ENCODE data around the gene TPP1. TPM values are rescaled to one million over a fixed set of nuclear protein-coding genes. Genes with fewer than 3 reads are reported as not detected.

TPP1 gene
- total and polyA plus RNA-seq, 2 of the 13 experiments (the other 11 are each of a cell fraction or from before 2014, with no cell fraction given), result 13.9 to 74.6 TPM

DNA sequence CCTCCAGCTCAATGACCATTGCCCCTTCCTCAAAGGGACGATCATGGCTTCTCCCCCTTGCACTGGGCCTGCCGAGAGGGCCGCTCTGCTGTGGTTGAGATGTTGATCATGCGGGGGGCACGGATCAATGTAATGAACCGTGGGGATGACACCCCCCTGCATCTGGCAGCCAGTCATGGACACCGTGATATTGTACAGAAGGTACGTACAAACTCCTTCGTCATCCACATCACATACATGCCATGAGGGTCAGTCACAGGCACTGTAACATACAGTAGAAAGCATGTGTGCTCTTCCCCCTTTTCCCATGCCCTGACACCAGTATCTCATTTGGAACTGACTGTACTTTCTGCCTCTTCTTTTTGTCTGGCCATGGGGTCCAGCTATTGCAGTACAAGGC lies 11.2 kb downstream of the TPP1 start:
- Histone ChIP-seq H3K4me3 (replicated peaks in 1 of 3; ENCODE audit: insufficient read depth in 1 of 3, low read depth in 2 of 3, low read length in 3 of 3) (no peak overlapping the region), H3K27ac (ENCODE audit: extremely low read length, insufficient read depth, low read length) (no peak overlapping the region), H3K27me3 (ENCODE audit: control insufficient read depth in 1 of 2, insufficient read depth in 2 of 2, low read length in 2 of 2) (no peaks in the 10 kb centered on the region; a peak in 1 of 5 replicates), H4K20me1 (ENCODE audit: insufficient read depth, low read length) (no peaks in the 10 kb centered on the region), H3K9ac (ENCODE audit: insufficient read depth, low read depth, low read length) (no peak overlapping the region), H2AFZ (ENCODE audit: low read length) (no peak overlapping the region), H3K4me2 (ENCODE audit: low read depth, low read length) (no peak overlapping the region), H3K36me3 (replicated peaks in 1 of 2; ENCODE audit: control insufficient read depth in 1 of 2, insufficient read depth in 2 of 2, low read length in 2 of 2) (peaks cover 21 to 37% of the 10 kb centered on the region in 2 experiments), H3K9me3 (ENCODE audit: low read length) (no peaks in the 10 kb centered on the region), H3K4me1 (ENCODE audit: insufficient read depth, low read length) (peaks cover 56% of the 10 kb centered on the region), H3K79me2 (ENCODE audit: insufficient read depth, low read length) (peaks cover 39% of the 10 kb centered on the region)
- BruUV-seq (replicated peaks), result no TSS peak
- intact Hi-C loops (cut with micrococcal nuclease; ENCODE audit: unreplicated experiment) (no loop called here), in situ Hi-C loops (cut with HindIII; ENCODE audit: extremely low pct_ligation_motif_present, low pct_unique_long_range_greater_than_20kb) (loop anchor here (10.0 kb wide), 1 partner anchor 123 kb away; the partner anchor contains the start of genes ARFIP2 and TIMM10B)
- CTCF ChIA-PET (ENCODE audit: low intra/inter-chr PET ratio, low total read pairs), result no interaction called here
- FAIRE-seq (no peak), DNase-seq (ENCODE audit: low spot score) (no peak), ATAC-seq (no peak)
- 99% methylated on average over 9 of the region's 9 CpGs for WGBS (ENCODE audit: low lambda C conversion rate)
- POLR2A ChIA-PET, result interaction anchor here (2.1 kb wide), 1 partner anchor 10 kb away, joined by 36 read pairs; the partner anchor contains the start of gene TPP1
- TF ChIP-seq CEBPG (CRISPR knock-in tag; IDR thresholded peaks at IDR 0.05) (no peak), TGIF2 (CRISPR knock-in tag; IDR thresholded peaks at IDR 0.05) (no peak)

DNA sequence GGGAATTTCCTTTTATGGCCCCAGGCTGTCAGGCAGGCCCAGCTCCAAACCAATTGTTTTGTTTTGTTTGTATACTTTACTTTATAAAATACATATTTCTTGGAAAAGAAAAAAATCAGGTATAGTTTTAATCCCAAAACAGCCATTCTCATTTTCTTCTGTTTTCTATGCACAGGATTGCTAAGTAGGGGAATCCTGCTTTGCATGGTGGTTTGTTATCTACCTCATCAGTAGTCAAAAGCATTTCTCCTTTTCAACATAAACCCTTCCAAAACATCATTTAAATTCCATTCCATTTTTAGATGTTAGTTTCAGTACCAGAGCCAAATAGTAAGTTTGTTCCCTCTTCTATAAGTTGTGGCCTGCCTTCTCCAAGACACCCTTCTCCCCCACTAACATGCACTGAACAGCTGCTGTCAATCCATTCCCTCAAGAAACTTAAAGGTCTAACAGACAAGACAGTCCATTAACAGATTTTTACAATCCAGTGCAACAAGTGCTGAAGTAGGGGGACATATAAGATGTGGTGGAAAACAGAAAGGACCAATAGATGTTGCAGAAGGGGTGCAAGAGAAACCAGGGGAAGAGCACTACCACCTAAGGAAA lies 11.9 kb downstream of the TPP1 start:
- Histone ChIP-seq H3K27me3 (ENCODE audit: control insufficient read depth in 1 of 2, insufficient read depth in 2 of 2, low read length in 2 of 2) (no peaks in the 10 kb centered on the region; a peak in 1 of 5 replicates), H3K9ac (ENCODE audit: insufficient read depth, low read depth, low read length) (peak overlapping the region; percentile 68), H3K4me2 (ENCODE audit: low read depth, low read length) (peak overlapping the region; percentile 99), H3K9me3 (ENCODE audit: low read length) (no peaks in the 10 kb centered on the region), H3K36me3 (replicated peaks in 1 of 2; ENCODE audit: control insufficient read depth in 1 of 2, insufficient read depth in 2 of 2, low read length in 2 of 2) (peaks cover 21 to 37% of the 10 kb centered on the region in 2 experiments), H3K79me2 (ENCODE audit: insufficient read depth, low read length) (peaks cover 46% of the 10 kb centered on the region), H2AFZ (ENCODE audit: low read length) (no peak overlapping the region), H3K27ac (ENCODE audit: extremely low read length, insufficient read depth, low read length) (peak overlapping the region; percentile 62), H4K20me1 (ENCODE audit: insufficient read depth, low read length) (no peaks in the 10 kb centered on the region), H3K4me1 (ENCODE audit: insufficient read depth, low read length) (peaks cover 53% of the 10 kb centered on the region), H3K4me3 (replicated peaks in 1 of 3; ENCODE audit: insufficient read depth in 1 of 3, low read depth in 2 of 3, low read length in 3 of 3) (peak overlapping the region in 1 of 3 experiments; percentile 27; a peak in 1 of 6 replicates)
- FAIRE-seq (no peak), DNase-seq (ENCODE audit: low spot score) (no peak), ATAC-seq (no peak)
- POLR2A ChIA-PET, result interaction anchor here (0.7 to 2.1 kb wide), 10 partner anchors 9 to 166 kb away, joined by 3 to 36 read pairs (median 4); partner anchors contain the start of genes ARFIP2, MRPL17, TIMM10B and TPP1
- TF ChIP-seq SRF (IDR thresholded peaks at IDR 0.05; ENCODE audit: low read depth, low read length), result peak; percentile 96
- TF ChIP-seq RFXANK (CRISPR knock-in tag; IDR thresholded peaks at IDR 0.05), result peak; percentile 8; the same call in 1 of the 2 replicates
- TF ChIP-seq POLR2A (IDR thresholded peaks at IDR 0.05; ENCODE audit: insufficient read depth in 1 of 2, low read depth in 2 of 2, low read length in 2 of 2), result 0 out of 4 replicates have a peak, but pooled peaks of 1 of the 2 experiments have one; percentile 4
- TF ChIP-seq ZNF776 (CRISPR knock-in tag; IDR thresholded peaks at IDR 0.05), result no peak
- TF ChIP-seq ZFP36L1 (CRISPR knock-in tag; IDR thresholded peaks at IDR 0.05), result peak; percentile 37; the same call in 1 of the 2 replicates
- 0 out of 2 replicates have a peak, but pooled peaks have one; percentile 2 for TF ChIP-seq ZNF335 (CRISPR knock-in tag; IDR thresholded peaks at IDR 0.05)
- TF ChIP-seq RARA (CRISPR knock-in tag; IDR thresholded peaks at IDR 0.05), result 0 out of 2 replicates have a peak, but pooled peaks have one; percentile 0
- TF ChIP-seq, protein P1, sequence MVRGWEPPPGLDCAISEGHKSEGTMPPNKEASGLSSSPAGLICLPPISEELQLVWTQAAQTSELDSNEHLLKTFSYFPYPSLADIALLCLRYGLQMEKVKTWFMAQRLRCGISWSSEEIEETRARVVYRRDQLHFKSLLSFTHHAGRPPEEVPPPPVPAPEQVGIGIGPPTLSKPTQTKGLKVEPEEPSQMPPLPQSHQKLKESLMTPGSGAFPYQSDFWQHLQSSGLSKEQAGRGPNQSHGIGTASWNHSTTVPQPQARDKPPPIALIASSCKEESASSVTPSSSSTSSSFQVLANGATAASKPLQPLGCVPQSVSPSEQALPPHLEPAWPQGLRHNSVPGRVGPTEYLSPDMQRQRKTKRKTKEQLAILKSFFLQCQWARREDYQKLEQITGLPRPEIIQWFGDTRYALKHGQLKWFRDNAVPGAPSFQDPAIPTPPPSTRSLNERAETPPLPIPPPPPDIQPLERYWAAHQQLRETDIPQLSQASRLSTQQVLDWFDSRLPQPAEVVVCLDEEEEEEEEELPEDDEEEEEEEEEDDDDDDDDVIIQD (CRISPR knock-in tag; IDR thresholded peaks at IDR 0.05; ENCODE audit: low read depth), result no peak
- no peak for TF ChIP-seq ZNF816 (CRISPR knock-in tag; IDR thresholded peaks at IDR 0.05; ENCODE audit: borderline replicate concordance)
- TF ChIP-seq MIER3 (CRISPR knock-in tag; IDR thresholded peaks at IDR 0.05; ENCODE audit: borderline replicate concordance), result no peak
- TF ChIP-seq CREM (IDR thresholded peaks at IDR 0.05), result 0 out of 2 replicates have a peak, but pooled peaks have one; percentile 13
- TF ChIP-seq CREM (CRISPR knock-in tag; IDR thresholded peaks at IDR 0.05), result no peak
- no TSS peak for BruUV-seq (replicated peaks)
- intact Hi-C loops (cut with micrococcal nuclease; ENCODE audit: unreplicated experiment), result no loop called here
- in situ Hi-C loops (cut with HindIII; ENCODE audit: extremely low pct_ligation_motif_present, low pct_unique_long_range_greater_than_20kb), result loop anchor here (10.0 kb wide), 1 partner anchor 122 kb away; the partner anchor contains the start of genes ARFIP2 and TIMM10B
- CTCF ChIA-PET (ENCODE audit: low intra/inter-chr PET ratio, low total read pairs), result no interaction called here

Data from HepG2 (cell line).